Activated naive CD8-positive, alpha-beta T cell treated with anti-CD3 and anti-CD28 coated beads, Interleukin-2, amount 10 ng/mL, durations not matched to agents 7 days and 5 days (primary cell): ENCODE measurements around the gene RBM45. TPM values are rescaled to one million over a fixed set of nuclear protein-coding genes. Genes with fewer than 3 reads are reported as not detected.
"Not testable (repeated sequence)": the region's sequence is repeated elsewhere in the genome, so short reads cannot be mapped to it uniquely, and the experiment has no call there.

Experiments used
- ATAC-seq: fragments of 150-1000 bp; cut with Tn5 transposase; one replicate; pipeline ENCODE4 v1.10.0; 2021; ENCODE audit warnings: low read depth, moderate library complexity
- POLR2A ChIA-PET: fragments of 350-600 bp; sonication (Branson Sonifier 250); formaldehyde crosslinking; loops from one replicate; lab custom pipeline; 2021; ENCODE audit warnings: antibody characterized with exemption; lab: Charles Lee
- DNase-seq: peaks from one replicate; pipeline ENCODE4 v3.0.0; 2021
- H3K27ac Mint-ChIP-seq: one replicate; pipeline ENCODE4 v1.8.0; 2022; ENCODE audit warnings: mild to moderate bottlenecking, mixed read lengths
- H3K27me3 Mint-ChIP-seq: one replicate; pipeline ENCODE4 v1.8.0; 2022; ENCODE audit warnings: mild to moderate bottlenecking, moderate library complexity, mixed read lengths
- H3K36me3 Mint-ChIP-seq: one replicate; pipeline ENCODE4 v1.8.0; 2021; ENCODE audit warnings: mild to moderate bottlenecking, mixed read lengths
- H3K4me1 Mint-ChIP-seq: one replicate; pipeline ENCODE4 v1.8.0; 2021; ENCODE audit warnings: mixed read lengths
- H3K4me3 Mint-ChIP-seq: one replicate; pipeline ENCODE4 v1.8.0; 2022; ENCODE audit warnings: mild to moderate bottlenecking, moderate library complexity, mixed read lengths
- H3K9me3 Mint-ChIP-seq: one replicate; pipeline ENCODE4 v1.8.0; 2021; ENCODE audit warnings: mixed read lengths
- total RNA-seq, 2 experiments: library from RNA; stranded (reverse); gene quantifications; one replicate each; pipeline ENCODE4 v1.2.3, GENCODE V29; 2021

The RBM45 gene
- total RNA-seq, 2 experiments from 2014 or later, result 15.6 to 17.4 TPM

DNA sequence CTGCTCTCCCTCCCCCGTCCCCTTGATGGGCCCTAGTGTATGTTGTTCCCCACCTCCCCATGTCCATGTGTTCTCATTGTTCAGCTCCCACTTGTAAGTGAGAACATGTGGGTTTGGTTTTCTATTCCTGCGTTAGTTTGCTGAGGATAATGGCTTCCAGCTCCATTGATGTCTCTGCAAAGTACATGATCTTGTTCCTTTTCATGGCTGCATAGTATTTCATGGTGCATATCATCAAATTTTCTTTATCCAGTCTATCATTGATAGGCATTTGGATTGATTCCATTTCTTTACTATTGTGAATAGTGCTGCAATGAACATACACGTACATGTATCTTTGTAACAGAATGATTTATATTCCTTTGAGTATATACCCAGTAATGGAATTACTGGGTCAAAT is 33.0 kb upstream of the RBM45 start:
- H3K4me3 Mint-ChIP-seq, ATAC-seq, POLR2A ChIA-PET, H3K9me3 Mint-ChIP-seq, H3K27ac Mint-ChIP-seq, H3K4me1 Mint-ChIP-seq, H3K36me3 Mint-ChIP-seq, DNase-seq: not testable (repeated sequence)
- H3K27me3 Mint-ChIP-seq, result peaks cover 23% of the 10 kb centered on the region

- no peak overlapping the region for H3K27ac Mint-ChIP-seq
- ATAC-seq (no peak), DNase-seq (no peak)
- H3K9me3 Mint-ChIP-seq, result peaks cover 2% of the 10 kb centered on the region
- H3K4me3 Mint-ChIP-seq, result no peak overlapping the region
- no peaks in the 10 kb centered on the region for H3K36me3 Mint-ChIP-seq
- H3K4me1 Mint-ChIP-seq, result no peaks in the 10 kb centered on the region
- POLR2A ChIA-PET, result no interaction called here
- peaks cover 11% of the 10 kb centered on the region for H3K27me3 Mint-ChIP-seq
Observed at GRCh38 chr2:178082408-178083045, 29.7 kb upstream of the RBM45 start.

GRCh38 chr2:178084273-178084672 is 28.0 kb upstream of the RBM45 start:
- Mint-ChIP-seq H3K36me3 (no peaks in the 10 kb centered on the region), H3K4me1 (no peaks in the 10 kb centered on the region), H3K27ac (no peak overlapping the region), H3K9me3 (peaks cover 1% of the 10 kb centered on the region), H3K27me3 (peaks cover 16% of the 10 kb centered on the region), H3K4me3 (no peak overlapping the region)
- ATAC-seq (no peak), DNase-seq (no peak)
- POLR2A ChIA-PET, result no interaction called here

DNA sequence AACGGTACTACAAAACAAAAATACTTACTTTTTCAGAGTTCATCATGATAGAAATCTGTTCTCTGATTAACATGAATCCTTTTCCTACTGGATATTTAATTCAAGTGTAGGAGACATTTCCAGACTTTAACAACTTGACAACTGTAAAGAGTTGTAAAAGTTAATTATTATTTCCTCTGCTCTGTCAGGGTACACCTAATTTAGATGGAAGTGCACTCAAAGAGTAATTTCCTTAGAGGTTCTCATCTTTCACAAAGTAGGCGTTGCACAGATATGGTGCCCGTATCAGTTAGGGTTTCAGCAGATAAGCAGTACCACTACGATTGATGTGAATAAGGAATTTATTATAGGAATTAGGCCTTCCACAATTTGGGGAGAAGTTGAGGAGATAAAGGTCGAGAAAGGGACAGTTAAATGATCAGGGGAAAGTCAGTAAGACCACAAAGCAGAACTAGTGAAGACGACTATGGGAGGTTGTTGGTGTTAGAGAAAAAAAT is 23.4 kb upstream of the RBM45 start:
- Mint-ChIP-seq H3K4me1 (no peaks in the 10 kb centered on the region), H3K27ac (no peak overlapping the region), H3K9me3 (no peaks in the 10 kb centered on the region), H3K4me3 (no peak overlapping the region), H3K27me3 (peaks cover 17% of the 10 kb centered on the region), H3K36me3 (no peaks in the 10 kb centered on the region)
- DNase-seq, result no peak
- POLR2A ChIA-PET, result no interaction called here
- ATAC-seq, result no peak

DNA sequence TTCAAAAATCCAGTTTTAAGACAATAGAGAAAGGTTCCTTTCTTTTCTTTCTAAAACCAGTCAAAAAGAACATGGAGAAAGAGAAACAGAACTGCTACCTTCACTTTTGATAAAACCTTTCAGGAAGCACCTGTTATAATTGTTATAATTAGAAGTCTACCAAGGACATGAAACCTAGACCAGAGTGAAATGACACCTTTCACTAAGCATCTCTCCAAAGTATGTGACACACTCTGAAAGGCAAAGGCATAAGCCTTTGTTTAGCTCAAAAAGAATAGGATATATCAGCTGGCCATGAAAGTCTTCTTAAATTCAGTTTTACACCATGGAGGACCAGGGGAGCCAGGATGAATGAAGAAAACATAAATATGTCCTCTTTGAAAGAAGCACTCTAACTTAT is 18.8 kb upstream of the RBM45 start:
- H3K4me1 Mint-ChIP-seq, result no peaks in the 10 kb centered on the region
- H3K27ac Mint-ChIP-seq, result no peak overlapping the region
- H3K36me3 Mint-ChIP-seq, result no peaks in the 10 kb centered on the region
- H3K9me3 Mint-ChIP-seq, result peaks cover 2% of the 10 kb centered on the region
- peaks cover 7% of the 10 kb centered on the region for H3K27me3 Mint-ChIP-seq
- POLR2A ChIA-PET, result no interaction called here
- H3K4me3 Mint-ChIP-seq, result no peak overlapping the region
- ATAC-seq (no peak), DNase-seq (no peak)

DNA sequence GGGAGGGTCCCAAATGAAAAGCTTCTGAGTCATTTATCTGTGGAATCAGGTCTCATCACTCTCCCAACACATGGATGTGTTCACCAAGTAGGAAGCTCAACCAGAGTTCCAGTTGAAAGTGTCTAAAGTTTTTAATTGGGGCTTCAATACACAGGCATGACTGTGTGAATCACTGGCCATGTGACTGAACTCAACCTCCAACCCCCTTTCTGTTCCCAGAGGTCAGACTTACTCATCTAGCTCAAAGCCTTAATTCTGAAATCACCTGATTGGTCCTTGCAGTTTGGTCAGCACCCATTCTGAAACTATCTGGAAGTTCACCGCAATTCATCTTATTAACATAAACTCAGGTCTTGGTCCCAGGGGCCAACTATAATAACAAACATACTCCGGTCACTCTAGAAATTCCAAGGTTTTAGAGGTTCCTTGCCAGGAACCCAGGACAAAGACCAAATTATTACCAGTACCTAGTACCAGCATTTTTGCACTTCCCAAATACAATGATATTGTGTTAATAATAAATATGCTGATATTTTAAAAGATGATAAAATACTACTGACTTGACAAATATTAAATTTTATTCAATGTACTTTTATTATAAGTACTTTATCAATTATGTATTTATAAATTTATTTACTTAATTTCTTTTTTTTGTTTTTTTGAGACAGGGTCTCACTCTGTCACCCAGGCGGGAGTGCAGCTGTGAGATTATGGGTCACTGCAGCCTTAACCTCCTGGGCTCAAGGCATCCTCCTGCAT is 10.7 kb upstream of the RBM45 start:
- Mint-ChIP-seq H3K27ac (no peak overlapping the region), H3K4me3 (no peak overlapping the region), H3K9me3 (no peaks in the 10 kb centered on the region), H3K4me1 (no peaks in the 10 kb centered on the region), H3K36me3 (no peaks in the 10 kb centered on the region), H3K27me3 (peaks cover 4% of the 10 kb centered on the region)
- no peak for DNase-seq
- ATAC-seq, result no peak
- POLR2A ChIA-PET, result no interaction called here

DNA sequence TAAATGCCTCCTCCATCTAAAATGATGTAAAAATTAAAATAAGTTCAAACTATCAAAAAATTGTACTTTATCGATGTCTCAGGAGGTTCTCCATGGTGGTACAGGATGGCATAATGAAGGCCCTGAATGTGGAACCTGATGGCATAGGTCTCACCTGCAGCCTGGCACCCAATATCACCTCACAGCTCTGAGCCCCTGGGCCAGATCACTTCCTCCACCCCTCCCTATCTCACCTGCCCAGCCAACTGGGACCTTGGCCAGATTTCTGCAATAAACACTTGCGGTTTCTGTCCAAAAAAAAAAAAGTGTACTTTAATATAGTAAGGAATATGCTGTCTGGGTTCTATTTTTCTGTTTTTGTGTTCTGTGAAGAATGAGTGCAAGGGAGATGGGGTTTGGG is 6.7 kb upstream of the RBM45 start:
- no peaks in the 10 kb centered on the region for H3K27me3 Mint-ChIP-seq
- ATAC-seq (no peak), DNase-seq (no peak)
- POLR2A ChIA-PET, result no interaction called here
- H3K27ac Mint-ChIP-seq, result no peak overlapping the region
- H3K4me3 Mint-ChIP-seq, result no peak overlapping the region
- H3K9me3 Mint-ChIP-seq, result no peaks in the 10 kb centered on the region
- H3K36me3 Mint-ChIP-seq, result no peaks in the 10 kb centered on the region
- peaks cover 2% of the 10 kb centered on the region for H3K4me1 Mint-ChIP-seq

- POLR2A ChIA-PET, result no interaction called here
- ATAC-seq (no peak), DNase-seq (no peak)
- Mint-ChIP-seq H3K27me3 (no peaks in the 10 kb centered on the region), H3K36me3 (no peaks in the 10 kb centered on the region), H3K27ac (no peak overlapping the region), H3K4me3 (no peak overlapping the region), H3K4me1 (peaks cover 2% of the 10 kb centered on the region), H3K9me3 (no peaks in the 10 kb centered on the region)
Observed at GRCh38 chr2:178106053-178106452, 6.2 kb upstream of the RBM45 start.

- no peak overlapping the region for H3K4me3 Mint-ChIP-seq
- H3K9me3 Mint-ChIP-seq, result no peaks in the 10 kb centered on the region
- POLR2A ChIA-PET, result no interaction called here
- no peak for ATAC-seq
- H3K27me3 Mint-ChIP-seq, result no peaks in the 10 kb centered on the region
- peaks cover 7% of the 10 kb centered on the region for H3K4me1 Mint-ChIP-seq
- H3K36me3 Mint-ChIP-seq, result no peaks in the 10 kb centered on the region
- no peak for DNase-seq
- H3K27ac Mint-ChIP-seq, result no peak overlapping the region
Observed at GRCh38 chr2:178108176-178108575, 4.1 kb upstream of the RBM45 start.

DNA sequence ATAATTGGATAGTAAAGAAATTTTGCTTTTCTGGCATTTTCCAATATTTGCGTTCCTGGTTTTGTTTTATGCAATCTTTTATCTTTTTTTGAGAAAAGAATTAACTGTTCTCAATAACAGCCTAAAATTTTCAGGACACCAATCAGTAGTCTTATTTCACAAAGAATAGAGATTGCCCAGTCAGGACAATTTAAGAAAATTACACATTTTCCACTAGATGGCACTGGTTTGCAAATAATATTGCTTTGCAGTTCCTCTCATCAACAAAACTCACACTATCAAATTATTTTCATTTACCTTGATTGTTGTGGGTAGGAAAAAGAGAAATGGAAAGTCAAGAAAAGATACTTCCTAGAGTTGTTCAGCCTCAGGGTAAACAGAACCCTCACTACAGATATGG is 2.4 kb upstream of the RBM45 start:
- Mint-ChIP-seq H3K27me3 (no peaks in the 10 kb centered on the region), H3K9me3 (no peaks in the 10 kb centered on the region), H3K27ac (no peak overlapping the region), H3K4me3 (no peak overlapping the region), H3K4me1 (peaks cover 19% of the 10 kb centered on the region), H3K36me3 (no peaks in the 10 kb centered on the region)
- no peak for DNase-seq
- ATAC-seq, result no peak
- POLR2A ChIA-PET, result no interaction called here

DNA sequence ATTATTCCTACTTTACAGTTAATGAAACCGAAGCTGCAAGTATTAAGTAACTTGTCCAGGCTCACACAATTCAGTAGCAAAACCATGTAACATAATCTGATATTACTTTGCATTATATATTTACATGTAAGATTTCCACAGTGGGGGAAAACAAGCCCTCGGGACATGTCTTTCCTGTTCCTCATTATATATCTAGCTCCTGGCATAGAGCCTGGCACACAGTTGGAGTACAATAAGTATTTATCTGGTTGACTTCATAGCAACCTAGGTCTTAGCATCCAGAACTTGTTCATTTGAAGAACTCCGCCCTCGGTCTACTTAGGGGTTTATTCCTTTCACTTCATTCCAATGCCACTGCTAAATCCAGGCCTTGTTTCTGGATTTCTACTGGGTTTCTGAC is 1.6 kb upstream of the RBM45 start:
- Mint-ChIP-seq H3K27me3 (no peaks in the 10 kb centered on the region), H3K9me3 (no peaks in the 10 kb centered on the region), H3K36me3 (no peaks in the 10 kb centered on the region), H3K4me1 (peaks cover 19% of the 10 kb centered on the region), H3K4me3 (no peak overlapping the region), H3K27ac (no peak overlapping the region)
- POLR2A ChIA-PET, result no interaction called here
- no peak for ATAC-seq
- DNase-seq, result no peak

GRCh38 chr2:178111743-178112142 is 494 bp upstream of the RBM45 start:
- ATAC-seq (no peak), DNase-seq (no peak)
- Mint-ChIP-seq H3K4me3 (peak overlapping the region; percentile 90), H3K36me3 (peaks cover 3% of the 10 kb centered on the region), H3K27me3 (no peaks in the 10 kb centered on the region), H3K27ac (peak overlapping the region; percentile 63), H3K9me3 (no peaks in the 10 kb centered on the region), H3K4me1 (peaks cover 19% of the 10 kb centered on the region)
- POLR2A ChIA-PET, result interaction anchor here (0.9 to 1.2 kb wide), 2 partner anchors 14 to 303 kb away, joined by 3 to 4 read pairs; no protein-coding TSS in a partner anchor

GRCh38 chr2:178114462-178114861 is 2.2 kb downstream of the RBM45 start:
- H3K4me3 Mint-ChIP-seq, result peak overlapping the region; percentile 54
- peaks cover 19% of the 10 kb centered on the region for H3K4me1 Mint-ChIP-seq
- peaks cover 3% of the 10 kb centered on the region for H3K36me3 Mint-ChIP-seq
- POLR2A ChIA-PET, result no interaction called here
- ATAC-seq, result no peak
- no peaks in the 10 kb centered on the region for H3K27me3 Mint-ChIP-seq
- no peak for DNase-seq
- H3K9me3 Mint-ChIP-seq, result no peaks in the 10 kb centered on the region
- peak overlapping the region; percentile 18 for H3K27ac Mint-ChIP-seq

DNA sequence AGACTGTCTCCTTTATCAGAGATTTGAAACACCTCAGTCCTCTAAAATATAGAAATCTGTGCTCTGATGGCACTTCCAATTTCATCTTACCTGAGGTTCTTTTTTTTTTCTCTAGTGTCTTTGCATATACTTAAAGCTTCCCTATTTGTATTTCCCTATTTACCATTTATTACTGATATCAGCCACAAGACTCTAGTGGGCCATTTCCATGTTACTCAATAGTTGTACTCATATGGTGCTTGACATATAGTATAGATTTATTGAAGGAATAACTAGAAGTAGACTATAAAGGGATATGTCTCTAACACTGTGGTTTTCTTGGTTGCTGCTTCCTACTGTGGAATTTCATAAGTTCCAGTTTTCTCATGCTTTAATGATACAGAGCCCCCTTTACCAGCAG is 3.0 kb downstream of the RBM45 start:
- Mint-ChIP-seq H3K27ac (no peak overlapping the region), H3K27me3 (no peaks in the 10 kb centered on the region), H3K36me3 (peaks cover 3% of the 10 kb centered on the region), H3K9me3 (no peaks in the 10 kb centered on the region), H3K4me3 (no peak overlapping the region), H3K4me1 (peaks cover 17% of the 10 kb centered on the region)
- POLR2A ChIA-PET, result no interaction called here
- ATAC-seq (no peak), DNase-seq (no peak)
